Stomach (tissue), 4 donors: ENCODE data around the gene RGS6.

Source experiments
- POLR2A ChIP-seq, 4 donors: fragments of 450-650 bp; IDR thresholded peaks; one replicate each; pipeline ENCODE4 v1.6.1; 2016; ENCODE audit warnings: antibody characterized with exemption in 4 of 4, control low read depth in 2 of 4, mild to moderate bottlenecking in 1 of 4, moderate library complexity in 1 of 4
- POLR2AphosphoS5 ChIP-seq, 3 donors: sonication (generic); formaldehyde crosslinking; IDR thresholded peaks; one replicate each; pipeline ENCODE4 v1.6.1; 2016; ENCODE audit warnings: antibody characterized with exemption in 3 of 3
- TF ChIP-seq, protein P1 (sequence below), 7 experiments: fragments of 450-650 bp in 4 of 7; fragments of 200-600 bp in 3 of 7; sonication (generic) in 3 of 7; IDR thresholded peaks; one replicate each; pipeline ENCODE4 v1.5.1; 2016 to 2019; ENCODE audit warnings: antibody characterized with exemption in 7 of 7, control low read depth in 2 of 7, mild to moderate bottlenecking in 1 of 7

- TF ChIP-seq, protein P1, sequence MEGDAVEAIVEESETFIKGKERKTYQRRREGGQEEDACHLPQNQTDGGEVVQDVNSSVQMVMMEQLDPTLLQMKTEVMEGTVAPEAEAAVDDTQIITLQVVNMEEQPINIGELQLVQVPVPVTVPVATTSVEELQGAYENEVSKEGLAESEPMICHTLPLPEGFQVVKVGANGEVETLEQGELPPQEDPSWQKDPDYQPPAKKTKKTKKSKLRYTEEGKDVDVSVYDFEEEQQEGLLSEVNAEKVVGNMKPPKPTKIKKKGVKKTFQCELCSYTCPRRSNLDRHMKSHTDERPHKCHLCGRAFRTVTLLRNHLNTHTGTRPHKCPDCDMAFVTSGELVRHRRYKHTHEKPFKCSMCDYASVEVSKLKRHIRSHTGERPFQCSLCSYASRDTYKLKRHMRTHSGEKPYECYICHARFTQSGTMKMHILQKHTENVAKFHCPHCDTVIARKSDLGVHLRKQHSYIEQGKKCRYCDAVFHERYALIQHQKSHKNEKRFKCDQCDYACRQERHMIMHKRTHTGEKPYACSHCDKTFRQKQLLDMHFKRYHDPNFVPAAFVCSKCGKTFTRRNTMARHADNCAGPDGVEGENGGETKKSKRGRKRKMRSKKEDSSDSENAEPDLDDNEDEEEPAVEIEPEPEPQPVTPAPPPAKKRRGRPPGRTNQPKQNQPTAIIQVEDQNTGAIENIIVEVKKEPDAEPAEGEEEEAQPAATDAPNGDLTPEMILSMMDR (IDR thresholded peaks at IDR 0.05): no peak
- no peak for TF ChIP-seq POLR2AphosphoS5 (IDR thresholded peaks at IDR 0.05)
- no peak for TF ChIP-seq POLR2A (IDR thresholded peaks at IDR 0.05)
These were observed 588.8 kb downstream of the RGS6 start for GRCh38 chr14:72521045-72521444.
